Hepatocyte (in vitro differentiated cells): ENCODE measurements around the gene CCN6. TPM values are rescaled to one million over a fixed set of nuclear protein-coding genes. Genes with fewer than 3 reads are reported as not detected.
"Not testable (repeated sequence)": the region's sequence is repeated elsewhere in the genome, so short reads cannot be mapped to it uniquely, and the experiment has no call there.

Source experiments
- DNase-seq: peaks from one replicate; pipeline ENCODE4 v3.0.0-alpha.2; 2016; ENCODE audit warnings: low spot score
- H2AFZ ChIP-seq: fragments of 200-600 bp; sonication (generic); 2 replicates; pipeline ENCODE4 v1.6.0; 2016; ENCODE audit warnings: antibody characterized with exemption, mild to moderate bottlenecking
- H3K27ac ChIP-seq: fragments of 200-600 bp; sonication (generic); 2 replicates; pipeline ENCODE4 v1.5.1; 2016; ENCODE audit warnings: mild to moderate bottlenecking
- H3K27me3 ChIP-seq: fragments of 200-600 bp; sonication (generic); 2 replicates; pipeline ENCODE4 v1.6.1; 2016
- H3K36me3 ChIP-seq: fragments of 200-600 bp; sonication (generic); replicated peaks from 2 replicates; pipeline ENCODE4 v1.5.1; 2016; ENCODE audit warnings: low read depth; ENCODE audit not compliant: insufficient read depth
- H3K4me1 ChIP-seq: fragments of 200-600 bp; sonication (generic); 2 replicates; pipeline ENCODE4 v1.5.1; 2016; ENCODE audit warnings: mild to moderate bottlenecking, moderate library complexity; ENCODE audit not compliant: insufficient read depth
- H3K4me2 ChIP-seq: fragments of 200-600 bp; sonication (generic); 2 replicates; pipeline ENCODE4 v1.6.0; 2016
- H3K4me3 ChIP-seq: fragments of 200-600 bp; sonication (generic); 2 replicates; pipeline ENCODE4 v1.5.1; 2016; ENCODE audit warnings: mild to moderate bottlenecking
- H3K79me2 ChIP-seq: fragments of 200-600 bp; sonication (generic); 2 replicates; pipeline ENCODE4 v1.6.0; 2017; ENCODE audit warnings: mild to moderate bottlenecking
- H3K9me2 ChIP-seq: fragments of 200-600 bp; sonication (generic); replicated peaks from 2 replicates; pipeline ENCODE4 v1.6.0; 2017; ENCODE audit warnings: mild to moderate bottlenecking; ENCODE audit not compliant: insufficient read depth
- H3K9me3 ChIP-seq: fragments of 200-600 bp; sonication (generic); 2 replicates; pipeline ENCODE4 v1.5.1; 2016; ENCODE audit warnings: low read depth, mild to moderate bottlenecking
- H4K20me1 ChIP-seq: fragments of 200-600 bp; sonication (generic); 2 replicates; pipeline ENCODE4 v1.6.0; 2016; ENCODE audit warnings: mild to moderate bottlenecking; ENCODE audit not compliant: insufficient read depth, poor library complexity, severe bottlenecking
- CTCF ChIP-seq: fragments of 200-600 bp; sonication (generic); IDR thresholded peaks from 2 replicates; pipeline ENCODE4 v1.5.1; 2016; ENCODE audit warnings: antibody characterized with exemption, mild to moderate bottlenecking; ENCODE audit not compliant: poor library complexity
- EZH2 ChIP-seq: fragments of 200-600 bp; sonication (generic); IDR thresholded peaks from 2 replicates; pipeline ENCODE4 v1.6.1; 2016; ENCODE audit warnings: antibody characterized with exemption, mild to moderate bottlenecking, borderline replicate concordance
- EZH2phosphoT487 ChIP-seq: fragments of 200-600 bp; sonication (generic); IDR thresholded peaks from one replicate; pipeline ENCODE4 v1.6.1; 2018; ENCODE audit warnings: antibody characterized with exemption, mild to moderate bottlenecking, low read depth, moderate library complexity; ENCODE audit not compliant: unreplicated experiment, severe bottlenecking
- WGBS: methylation state at CpG from one replicate; pipeline ENCODE4 v1.1.6; 2016; ENCODE audit warnings: low lambda C conversion rate; ENCODE audit errors: missing lambda C conversion rate; 5-methylcytosine and 5-hydroxymethylcytosine counted together
- polyA plus RNA-seq: library from polyadenylated mRNA; unstranded; fragments of >200 nt; fragmentation: Nextera tagmentation; extraction: Ambion mirVana; gene quantifications from 2 replicates; pipeline ENCODE4 v1.2.1, GENCODE V29; 2016
- total RNA-seq: library from RNA; depleted of rRNA; stranded (reverse); fragments of >200 nt; gene quantifications from 2 replicates; pipeline ENCODE4 v1.2.3, GENCODE V29; 2014

CCN6 gene
- total and polyA plus RNA-seq, 2 experiments from 2014 or later: 0.24 TPM; not detected in 1

DNA sequence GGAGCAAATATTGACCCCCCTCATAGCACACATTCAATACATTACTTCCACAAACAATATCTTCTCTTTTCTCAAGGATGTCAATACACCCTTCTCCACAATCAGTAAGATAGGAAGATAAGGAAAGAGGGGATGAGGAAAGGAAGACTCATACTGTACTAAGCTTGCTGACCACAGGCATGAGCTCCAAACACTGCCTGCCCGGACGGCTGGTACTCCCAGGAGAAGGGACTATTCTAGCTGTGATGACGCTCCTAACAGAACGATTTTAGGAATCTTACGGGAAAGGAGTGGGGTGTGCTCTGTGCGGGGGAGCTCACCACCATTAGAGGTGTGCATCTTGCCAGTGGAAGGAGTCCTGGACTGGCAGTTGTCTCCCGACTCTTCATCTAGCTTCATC is 3.9 kb upstream of the CCN6 start:
- no peaks in the 10 kb centered on the region for H3K27me3 ChIP-seq
- H3K27ac ChIP-seq: no peak overlapping the region
- H3K4me2 ChIP-seq: no peak overlapping the region
- no peak overlapping the region for H3K4me3 ChIP-seq
- DNase-seq: no peak
- no peak for TF ChIP-seq EZH2phosphoT487
- TF ChIP-seq CTCF: no peak
- TF ChIP-seq EZH2: no peak
- WGBS: 91% methylated on average over 7 of the region's 7 CpGs
- no peaks in the 10 kb centered on the region for H3K36me3 ChIP-seq
- H3K4me1 ChIP-seq: no peaks in the 10 kb centered on the region
- H3K9me2 ChIP-seq: no peaks in the 10 kb centered on the region
- H4K20me1 ChIP-seq: no peaks in the 10 kb centered on the region
- H2AFZ ChIP-seq: no peak overlapping the region
- no peaks in the 10 kb centered on the region for H3K9me3 ChIP-seq
- no peaks in the 10 kb centered on the region for H3K79me2 ChIP-seq

- no peaks in the 10 kb centered on the region for H3K9me3 ChIP-seq
- no peak for DNase-seq
- no peak overlapping the region for H3K27ac ChIP-seq
- H3K4me2 ChIP-seq: no peak overlapping the region
- no peak for TF ChIP-seq CTCF
- TF ChIP-seq EZH2phosphoT487: no peak
- no peak for TF ChIP-seq EZH2
- no peaks in the 10 kb centered on the region for H4K20me1 ChIP-seq
- no peaks in the 10 kb centered on the region for H3K79me2 ChIP-seq
- no peaks in the 10 kb centered on the region for H3K9me2 ChIP-seq
- H2AFZ ChIP-seq: no peak overlapping the region
- H3K4me1 ChIP-seq: no peaks in the 10 kb centered on the region
- no peaks in the 10 kb centered on the region for H3K36me3 ChIP-seq
- H3K27me3 ChIP-seq: no peaks in the 10 kb centered on the region
- 95% methylated on average over 5 of the region's 5 CpGs for WGBS
- no peak overlapping the region for H3K4me3 ChIP-seq
Observed at GRCh38 chr6:112050429-112050828, 3.5 kb upstream of the CCN6 start.

DNA sequence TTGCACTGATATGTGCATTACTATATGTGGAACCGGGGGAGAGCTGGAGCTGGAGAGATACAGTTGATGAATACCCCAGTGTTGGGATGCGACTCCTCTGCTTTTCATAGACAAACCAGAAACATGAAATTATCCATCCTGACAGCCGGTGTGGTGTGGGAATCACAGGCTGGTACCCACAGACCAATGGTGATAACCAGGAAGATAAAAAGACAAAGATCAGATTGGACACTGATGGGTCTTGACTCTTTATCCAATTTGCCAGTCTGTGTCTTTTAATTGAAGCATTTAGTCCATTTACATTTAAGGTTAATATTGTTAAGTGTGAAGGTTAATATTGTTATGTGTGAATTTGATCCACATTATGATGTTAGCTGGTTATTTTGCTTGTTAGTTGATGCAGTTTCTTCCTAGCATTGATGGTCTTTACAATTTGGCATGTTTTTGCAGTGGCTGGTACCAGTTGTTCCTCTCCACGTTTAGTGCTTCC is 2.6 kb upstream of the CCN6 start:
- H3K36me3 ChIP-seq, H3K4me1 ChIP-seq, H3K27me3 ChIP-seq, DNase-seq, H3K9me2 ChIP-seq, H4K20me1 ChIP-seq, H3K27ac ChIP-seq, H3K9me3 ChIP-seq, H3K79me2 ChIP-seq, H2AFZ ChIP-seq, H3K4me3 ChIP-seq, H3K4me2 ChIP-seq: not testable (repeated sequence)
- WGBS: 91% methylated on average over 4 of the region's 4 CpGs

DNA sequence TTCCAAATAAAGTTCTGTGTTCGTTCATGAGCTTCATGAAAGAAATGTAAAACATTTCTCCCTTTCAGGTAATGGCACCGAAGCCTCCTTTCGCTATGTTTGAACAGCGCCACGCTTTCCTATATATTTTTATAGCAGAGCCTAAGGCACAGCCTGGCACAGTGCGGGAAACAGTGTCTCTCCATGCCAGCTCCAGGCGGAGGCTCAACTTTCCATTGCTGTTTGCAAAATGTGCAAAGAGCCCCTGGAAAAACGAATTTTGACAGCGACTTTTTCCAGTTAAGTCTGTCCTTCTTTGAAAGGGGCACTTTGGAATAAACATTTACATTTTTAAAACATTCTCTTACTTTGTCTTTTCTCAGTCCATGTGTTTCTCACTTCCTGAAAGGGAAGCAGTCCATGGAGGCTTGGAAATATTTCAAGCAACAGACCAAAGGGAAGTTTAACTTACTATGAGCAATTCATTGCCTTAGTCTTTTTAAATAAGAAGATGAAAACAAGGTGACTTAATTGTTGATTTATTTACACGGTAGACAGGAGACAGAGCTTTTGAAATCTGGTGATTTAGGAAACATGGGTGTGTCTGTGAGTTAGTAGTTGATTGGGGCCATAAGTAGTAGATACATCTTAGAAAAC is 769 bp downstream of the CCN6 start:
- Histone ChIP-seq H3K9me3 (no peaks in the 10 kb centered on the region), H3K79me2 (no peaks in the 10 kb centered on the region), H3K9me2 (no peaks in the 10 kb centered on the region), H3K27ac (peak overlapping the region; percentile 62), H3K4me1 (no peaks in the 10 kb centered on the region), H4K20me1 (no peaks in the 10 kb centered on the region), H3K36me3 (no peaks in the 10 kb centered on the region), H3K4me3 (no peak overlapping the region), H2AFZ (peak overlapping the region; percentile 2), H3K27me3 (no peaks in the 10 kb centered on the region), H3K4me2 (peak overlapping the region; percentile 1)
- no peak for TF ChIP-seq CTCF
- TF ChIP-seq EZH2: no peak
- no peak for TF ChIP-seq EZH2phosphoT487
- peak; percentile 18 for DNase-seq
- 71% methylated on average over 10 of the region's 10 CpGs for WGBS
